ENCODE results near the gene EIF4E3. TPM values are rescaled to one million over a fixed set of nuclear protein-coding genes. Genes with fewer than 3 reads are reported as not detected.

The EIF4E3 gene
- total and polyA plus RNA-seq, 2 of the 13 experiments (the other 11 are each of a cell fraction or from before 2014, with no cell fraction given) = 0.07 to 0.15 TPM

DNA sequence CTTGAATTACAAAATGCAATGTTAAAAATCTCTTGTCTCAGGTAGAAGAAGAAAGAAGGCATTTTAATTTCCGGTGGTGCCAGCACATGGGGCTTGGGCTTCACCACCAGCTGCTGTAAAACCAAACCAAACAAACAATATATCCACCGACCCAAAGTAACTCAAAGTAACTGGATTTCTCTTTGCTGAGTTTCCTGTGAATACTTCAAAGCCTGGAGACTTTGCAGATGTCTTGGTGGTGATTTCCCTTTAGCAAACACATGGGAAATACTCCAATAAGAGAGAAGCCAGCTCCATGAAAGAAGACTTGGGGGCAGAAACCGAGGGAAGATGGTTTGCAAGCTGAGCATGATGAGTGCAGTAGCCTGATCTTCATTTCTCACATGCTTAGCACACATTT, 62.6 kb downstream of the EIF4E3 start:
- Histone ChIP-seq H2AFZ (ENCODE audit: low read length) (no peak overlapping the region), H3K4me2 (ENCODE audit: low read depth, low read length) (no peak overlapping the region), H4K20me1 (ENCODE audit: insufficient read depth, low read length) (no peaks in the 10 kb centered on the region), H3K27me3 (ENCODE audit: control insufficient read depth in 1 of 2, insufficient read depth in 2 of 2, low read length in 2 of 2) (peaks cover 0 to 15% of the 10 kb centered on the region in 2 experiments; a peak in 4 of 5 replicates), H3K4me1 (ENCODE audit: insufficient read depth, low read length) (no peaks in the 10 kb centered on the region), H3K36me3 (replicated peaks in 1 of 2; ENCODE audit: control insufficient read depth in 1 of 2, insufficient read depth in 2 of 2, low read length in 2 of 2) (no peaks in the 10 kb centered on the region), H3K27ac (ENCODE audit: extremely low read length, insufficient read depth, low read length) (no peak overlapping the region), H3K4me3 (replicated peaks in 1 of 3; ENCODE audit: insufficient read depth in 1 of 3, low read depth in 2 of 3, low read length in 3 of 3) (no peak overlapping the region), H3K9me3 (ENCODE audit: low read length) (no peaks in the 10 kb centered on the region), H3K9ac (ENCODE audit: insufficient read depth, low read depth, low read length) (no peak overlapping the region), H3K79me2 (ENCODE audit: insufficient read depth, low read length) (no peaks in the 10 kb centered on the region)
- intact Hi-C loops (cut with micrococcal nuclease; ENCODE audit: unreplicated experiment) = no loop called here
- ATAC-seq = no peak
- POLR2A ChIA-PET = no interaction called here
- 4% methylated on average over 3 of the region's 3 CpGs for WGBS (ENCODE audit: low lambda C conversion rate)
- no peak for DNase-seq (ENCODE audit: low spot score)
- no TSS peak for BruUV-seq (replicated peaks)
- in situ Hi-C loops (cut with HindIII; ENCODE audit: extremely low pct_ligation_motif_present, low pct_unique_long_range_greater_than_20kb) = no loop called here
- CTCF ChIA-PET (ENCODE audit: low intra/inter-chr PET ratio, low total read pairs) = no interaction called here
- no peak for FAIRE-seq
- TF ChIP-seq ZFP36 (IDR thresholded peaks at IDR 0.05; ENCODE audit: borderline replicate concordance, low read depth, low read length, partially characterized antibody) (no peak), MAF1 (CRISPR knock-in tag; IDR thresholded peaks at IDR 0.05; ENCODE audit: borderline replicate concordance) (no peak), KAT7 (CRISPR knock-in tag; IDR thresholded peaks at IDR 0.05; ENCODE audit: borderline replicate concordance) (no peak), ZNF235 (CRISPR knock-in tag; IDR thresholded peaks at IDR 0.05; ENCODE audit: borderline replicate concordance) (no peak), ZNF124 (CRISPR knock-in tag; IDR thresholded peaks at IDR 0.05) (no peak), ZBTB3 (CRISPR knock-in tag; IDR thresholded peaks at IDR 0.05; ENCODE audit: borderline replicate concordance, low read depth) (no peak), ZNF367 (CRISPR knock-in tag; IDR thresholded peaks at IDR 0.05; ENCODE audit: borderline replicate concordance) (no peak), ARNT (IDR thresholded peaks at IDR 0.05) (no peak), ZFP90 (CRISPR knock-in tag; IDR thresholded peaks at IDR 0.05; ENCODE audit: borderline replicate concordance) (no peak), NONO (IDR thresholded peaks at IDR 0.05) (no peak), NONO (CRISPR knock-in tag; conservative IDR thresholded peaks at IDR 0.05) (no peak), ZNF773 (CRISPR knock-in tag; IDR thresholded peaks at IDR 0.05; ENCODE audit: borderline replicate concordance) (no peak)
- TF ChIP-seq, protein P1, sequence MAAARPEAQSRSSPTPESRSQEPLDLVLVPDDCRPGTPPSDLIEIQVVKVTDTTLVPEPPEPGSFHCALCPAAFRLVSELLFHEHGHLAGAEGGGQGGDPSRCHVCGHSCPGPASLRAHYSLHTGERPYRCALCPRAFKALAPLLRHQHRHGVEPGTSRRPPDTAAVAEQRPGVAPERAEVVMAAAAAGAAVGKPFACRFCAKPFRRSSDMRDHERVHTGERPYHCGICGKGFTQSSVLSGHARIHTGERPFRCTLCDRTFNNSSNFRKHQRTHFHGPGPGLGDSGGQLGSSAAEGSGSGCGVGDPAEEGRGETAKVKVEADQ (CRISPR knock-in tag; IDR thresholded peaks at IDR 0.05; ENCODE audit: borderline replicate concordance) = no peak
- TF ChIP-seq, protein P2, sequence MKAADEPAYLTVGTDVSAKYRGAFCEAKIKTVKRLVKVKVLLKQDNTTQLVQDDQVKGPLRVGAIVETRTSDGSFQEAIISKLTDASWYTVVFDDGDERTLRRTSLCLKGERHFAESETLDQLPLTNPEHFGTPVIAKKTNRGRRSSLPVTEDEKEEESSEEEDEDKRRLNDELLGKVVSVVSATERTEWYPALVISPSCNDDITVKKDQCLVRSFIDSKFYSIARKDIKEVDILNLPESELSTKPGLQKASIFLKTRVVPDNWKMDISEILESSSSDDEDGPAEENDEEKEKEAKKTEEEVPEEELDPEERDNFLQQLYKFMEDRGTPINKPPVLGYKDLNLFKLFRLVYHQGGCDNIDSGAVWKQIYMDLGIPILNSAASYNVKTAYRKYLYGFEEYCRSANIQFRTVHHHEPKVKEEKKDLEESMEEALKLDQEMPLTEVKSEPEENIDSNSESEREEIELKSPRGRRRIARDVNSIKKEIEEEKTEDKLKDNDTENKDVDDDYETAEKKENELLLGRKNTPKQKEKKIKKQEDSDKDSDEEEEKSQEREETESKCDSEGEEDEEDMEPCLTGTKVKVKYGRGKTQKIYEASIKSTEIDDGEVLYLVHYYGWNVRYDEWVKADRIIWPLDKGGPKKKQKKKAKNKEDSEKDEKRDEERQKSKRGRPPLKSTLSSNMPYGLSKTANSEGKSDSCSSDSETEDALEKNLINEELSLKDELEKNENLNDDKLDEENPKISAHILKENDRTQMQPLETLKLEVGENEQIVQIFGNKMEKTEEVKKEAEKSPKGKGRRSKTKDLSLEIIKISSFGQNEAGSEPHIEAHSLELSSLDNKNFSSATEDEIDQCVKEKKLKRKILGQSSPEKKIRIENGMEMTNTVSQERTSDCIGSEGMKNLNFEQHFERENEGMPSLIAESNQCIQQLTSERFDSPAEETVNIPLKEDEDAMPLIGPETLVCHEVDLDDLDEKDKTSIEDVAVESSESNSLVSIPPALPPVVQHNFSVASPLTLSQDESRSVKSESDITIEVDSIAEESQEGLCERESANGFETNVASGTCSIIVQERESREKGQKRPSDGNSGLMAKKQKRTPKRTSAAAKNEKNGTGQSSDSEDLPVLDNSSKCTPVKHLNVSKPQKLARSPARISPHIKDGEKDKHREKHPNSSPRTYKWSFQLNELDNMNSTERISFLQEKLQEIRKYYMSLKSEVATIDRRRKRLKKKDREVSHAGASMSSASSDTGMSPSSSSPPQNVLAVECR (CRISPR knock-in tag; IDR thresholded peaks at IDR 0.05; ENCODE audit: borderline replicate concordance) = no peak
- TF ChIP-seq, protein P3, sequence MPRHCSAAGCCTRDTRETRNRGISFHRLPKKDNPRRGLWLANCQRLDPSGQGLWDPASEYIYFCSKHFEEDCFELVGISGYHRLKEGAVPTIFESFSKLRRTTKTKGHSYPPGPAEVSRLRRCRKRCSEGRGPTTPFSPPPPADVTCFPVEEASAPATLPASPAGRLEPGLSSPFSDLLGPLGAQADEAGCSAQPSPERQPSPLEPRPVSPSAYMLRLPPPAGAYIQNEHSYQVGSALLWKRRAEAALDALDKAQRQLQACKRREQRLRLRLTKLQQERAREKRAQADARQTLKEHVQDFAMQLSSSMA (CRISPR knock-in tag; IDR thresholded peaks at IDR 0.05) = no peak
- TF ChIP-seq, protein P4, sequence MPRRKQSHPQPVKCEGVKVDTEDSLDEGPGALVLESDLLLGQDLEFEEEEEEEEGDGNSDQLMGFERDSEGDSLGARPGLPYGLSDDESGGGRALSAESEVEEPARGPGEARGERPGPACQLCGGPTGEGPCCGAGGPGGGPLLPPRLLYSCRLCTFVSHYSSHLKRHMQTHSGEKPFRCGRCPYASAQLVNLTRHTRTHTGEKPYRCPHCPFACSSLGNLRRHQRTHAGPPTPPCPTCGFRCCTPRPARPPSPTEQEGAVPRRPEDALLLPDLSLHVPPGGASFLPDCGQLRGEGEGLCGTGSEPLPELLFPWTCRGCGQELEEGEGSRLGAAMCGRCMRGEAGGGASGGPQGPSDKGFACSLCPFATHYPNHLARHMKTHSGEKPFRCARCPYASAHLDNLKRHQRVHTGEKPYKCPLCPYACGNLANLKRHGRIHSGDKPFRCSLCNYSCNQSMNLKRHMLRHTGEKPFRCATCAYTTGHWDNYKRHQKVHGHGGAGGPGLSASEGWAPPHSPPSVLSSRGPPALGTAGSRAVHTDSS (CRISPR knock-in tag; conservative IDR thresholded peaks at IDR 0.05) = no peak
- TF ChIP-seq, protein P5, sequence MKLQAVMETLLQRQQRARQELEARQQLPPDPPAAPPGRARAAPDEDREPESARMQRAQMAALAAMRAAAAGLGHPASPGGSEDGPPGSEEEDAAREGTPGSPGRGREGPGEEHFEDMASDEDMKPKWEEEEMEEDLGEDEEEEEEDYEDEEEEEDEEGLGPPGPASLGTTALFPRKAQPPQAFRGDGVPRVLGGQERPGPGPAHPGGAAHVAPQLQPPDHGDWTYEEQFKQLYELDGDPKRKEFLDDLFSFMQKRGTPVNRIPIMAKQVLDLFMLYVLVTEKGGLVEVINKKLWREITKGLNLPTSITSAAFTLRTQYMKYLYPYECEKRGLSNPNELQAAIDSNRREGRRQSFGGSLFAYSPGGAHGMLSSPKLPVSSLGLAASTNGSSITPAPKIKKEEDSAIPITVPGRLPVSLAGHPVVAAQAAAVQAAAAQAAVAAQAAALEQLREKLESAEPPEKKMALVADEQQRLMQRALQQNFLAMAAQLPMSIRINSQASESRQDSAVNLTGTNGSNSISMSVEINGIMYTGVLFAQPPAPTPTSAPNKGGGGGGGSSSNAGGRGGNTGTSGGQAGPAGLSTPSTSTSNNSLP (IDR thresholded peaks at IDR 0.05; ENCODE audit: low read depth, low read length) = no peak

Data from HepG2 (cell line).